HG02970 (cell line): ENCODE data around the gene PCDHA5.
"Not testable (repeated sequence)": the region's sequence is repeated elsewhere in the genome, so short reads cannot be mapped to it uniquely, and the experiment has no call there.

Source experiments
- ATAC-seq: cut with Tn5 transposase; IDR thresholded peaks from one replicate; pipeline ENCODE4 v1.9.1; 2021; ENCODE audit warnings: mild to moderate bottlenecking, moderate library complexity, moderate number of reproducible peaks; ENCODE audit not compliant: unreplicated experiment, low FRiP score

PCDHA5 gene

GRCh38 chr5:140821375-140822280 is at the start of gene PCDHA5:
Gene PCDHA5 (plus strand): TSS chr5:140821613.
- no peak for ATAC-seq

GRCh38 chr5:140780512-140780911 is 40.9 kb upstream of the PCDHA5 start:
- ATAC-seq = no peak

GRCh38 chr5:140785905-140786686 is 35.3 kb upstream of the PCDHA5 start, which contains the start of gene PCDHA1:
Gene PCDHA1 (plus strand): TSS chr5:140786140.
- no peak for ATAC-seq

GRCh38 chr5:140787422-140787821 is 34.0 kb upstream of the PCDHA5 start:
- ATAC-seq = not testable (repeated sequence)

GRCh38 chr5:140787849-140788504 is 33.4 kb upstream of the PCDHA5 start:
- not testable (repeated sequence) for ATAC-seq

GRCh38 chr5:140791089-140791488 is 30.3 kb upstream of the PCDHA5 start:
- ATAC-seq = no peak

GRCh38 chr5:140794595-140795258 is 26.7 kb upstream of the PCDHA5 start, which contains the start of gene PCDHA2:
Gene PCDHA2 (plus strand): TSS chr5:140794852.
- no peak for ATAC-seq

- no peak for ATAC-seq
These were observed 26.2 kb upstream of the PCDHA5 start for GRCh38 chr5:140795259-140795641.

- ATAC-seq = not testable (repeated sequence)
These were observed 25.2 kb upstream of the PCDHA5 start for GRCh38 chr5:140796072-140796717.

GRCh38 chr5:140796718-140797095 is 24.7 kb upstream of the PCDHA5 start:
- ATAC-seq = no peak

GRCh38 chr5:140800816-140801493 is 20.5 kb upstream of the PCDHA5 start, which contains the start of gene PCDHA3:
Gene PCDHA3 (plus strand): TSS chr5:140801057.
- no peak for ATAC-seq

- no peak for ATAC-seq
These were observed 19.9 kb upstream of the PCDHA5 start for GRCh38 chr5:140801494-140801841.

- not testable (repeated sequence) for ATAC-seq
These were observed 19.0 kb upstream of the PCDHA5 start for GRCh38 chr5:140802381-140802780.

GRCh38 chr5:140802781-140803271 is 18.6 kb upstream of the PCDHA5 start:
- ATAC-seq = no peak

- no peak for ATAC-seq
These were observed 14.3 kb upstream of the PCDHA5 start, which contains the start of gene PCDHA4 for GRCh38 chr5:140806834-140807775. Gene PCDHA4 (plus strand): TSS chr5:140807068.

- not testable (repeated sequence) for ATAC-seq
These were observed 13.0 kb upstream of the PCDHA5 start for GRCh38 chr5:140808241-140808888.

GRCh38 chr5:140808889-140809291 is 12.5 kb upstream of the PCDHA5 start:
- ATAC-seq = no peak
